Urothelium cell line (cell line): ENCODE measurements around the gene HSP90AB1.
A peak's percentile ranks its signal among the peaks of the same experiment; 100 is the strongest.

ENCODE experiments used
- DNase-seq: peaks from one replicate; pipeline ENCODE4 v3.0.0; 2011; ENCODE audit warnings: low spot score, mixed read lengths
- FAIRE-seq: peaks from 2 replicates; lab custom pipeline; 2011; peaks lifted over from hg19 to GRCh38; lab: Jason Lieb, UNC

Gene HSP90AB1

GRCh38 chr6:44253307-44254101, 6.6 kb downstream of the HSP90AB1 start:
- DNase-seq (no peak), FAIRE-seq (no peak)

GRCh38 chr6:44254191-44255104, 7.5 kb downstream of the HSP90AB1 start:
- no peak for FAIRE-seq
- no peak for DNase-seq

GRCh38 chr6:44255105-44255808, 8.4 kb downstream of the HSP90AB1 start:
- FAIRE-seq, result no peak

GRCh38 chr6:44255871-44256774, 9.2 kb downstream of the HSP90AB1 start:
- no peak for FAIRE-seq
- no peak for DNase-seq

More at GRCh38 chr6:44255105-44255808, 8.4 kb downstream of the HSP90AB1 start:
- DNase-seq, result no peak

GRCh38 chr6:44256775-44257024, 9.8 kb downstream of the HSP90AB1 start:
- FAIRE-seq (no peak), DNase-seq (no peak)

GRCh38 chr6:44257025-44257752, 10.3 kb downstream of the HSP90AB1 start, which contains the start of gene SLC35B2:
TSS of gene SLC35B2 (minus strand) at chr6:44257528. CDS start at chr6:44257410, 118 bp downstream.
- DNase-seq (peak; percentile 87), FAIRE-seq (peak; percentile 79)

- DNase-seq (no peak), FAIRE-seq (no peak)
These were observed 10.9 kb downstream of the HSP90AB1 start for GRCh38 chr6:44257753-44258324.

GRCh38 chr6:44258325-44258863, 11.5 kb downstream of the HSP90AB1 start:
- FAIRE-seq, result no peak
- DNase-seq, result no peak

GRCh38 chr6:44258921-44259320, 12.0 kb downstream of the HSP90AB1 start:
- no peak for FAIRE-seq

GRCh38 chr6:44260011-44260410, 13.1 kb downstream of the HSP90AB1 start:
- no peak for FAIRE-seq
- no peak for DNase-seq

More at GRCh38 chr6:44258921-44259320, 12.0 kb downstream of the HSP90AB1 start:
- DNase-seq, result no peak

- DNase-seq, result no peak
- FAIRE-seq, result no peak
These were observed 13.8 kb downstream of the HSP90AB1 start for GRCh38 chr6:44260451-44261297.

- FAIRE-seq, result no peak
- DNase-seq, result no peak
These were observed 14.7 kb downstream of the HSP90AB1 start for GRCh38 chr6:44261581-44261980.

GRCh38 chr6:44262467-44263353, 15.8 kb downstream of the HSP90AB1 start:
- FAIRE-seq, result no peak
- DNase-seq, result no peak

GRCh38 chr6:44263354-44264100, 16.6 kb downstream of the HSP90AB1 start:
- DNase-seq (no peak), FAIRE-seq (no peak)

- DNase-seq, result no peak
- FAIRE-seq, result no peak
These were observed 17.5 kb downstream of the HSP90AB1 start for GRCh38 chr6:44264154-44265006.
